GM12878 (cell line): ENCODE measurements around the gene CAB39. TPM values are rescaled to one million over a fixed set of nuclear protein-coding genes. Genes with fewer than 3 reads are reported as not detected.

Source experiments
- ATAC-seq: fragments of 200-7000 bp; cut with Tn5 transposase; 3 replicates; pipeline ENCODE4 v1.9.1; 2020; ENCODE audit warnings: mild to moderate bottlenecking, moderate library complexity
- BruUV-seq: library from RNA; stranded (reverse); fragments of 400-500 nt; replicated peaks from 2 replicates; lab custom pipeline; 2021; lab: Mats Ljungman, UMichigan
- CTCF ChIA-PET: fragments of 300-600 bp; sonication (Branson Sonifier 250); formaldehyde crosslinking; extraction: SDS; loops from one replicate; lab custom pipeline; 2021; ENCODE audit warnings: inconsistent platforms; lab: Yijun Ruan, JAX
- POLR2A ChIA-PET: fragments of 350-600 bp; formaldehyde crosslinking; extraction: SDS; loops from one replicate; lab custom pipeline; 2021; ENCODE audit warnings: inconsistent platforms; lab: Charles Lee
- RAD21 ChIA-PET: fragments of 300-600 bp; sonication (Branson Sonifier 250); formaldehyde crosslinking; loops from one replicate; lab custom pipeline; 2023; ENCODE audit warnings: antibody characterized with exemption; ENCODE audit not compliant: unreplicated experiment; lab: Charles Lee
- SMC1A ChIA-PET: fragments of 300-600 bp; sonication (Branson Sonifier 250); formaldehyde crosslinking; loops from one replicate; lab custom pipeline; 2023; ENCODE audit not compliant: unreplicated experiment, uncharacterized antibody; lab: Charles Lee
- DNase-seq: peaks from one replicate; pipeline ENCODE4 v3.0.0-alpha.2; 2011; ENCODE audit warnings: low read depth, low spot score
- FAIRE-seq: peaks from 3 replicates; lab custom pipeline; 2011; peaks lifted over from hg19 to GRCh38; lab: Jason Lieb, UNC
- H2AFZ ChIP-seq: 2 replicates; pipeline ENCODE4 v1.6.0; 2011; ENCODE audit warnings: low read depth, low read length, control low read depth; ENCODE audit not compliant: control insufficient read depth
- H3K27ac ChIP-seq: 2 replicates; pipeline ENCODE4 v1.5.1; 2011; ENCODE audit warnings: control low read depth; ENCODE audit not compliant: control insufficient read depth, insufficient read depth
- H3K27me3 ChIP-seq, 2 experiments: replicated peaks in 1 of 2; 2 replicates each; pipeline versions ENCODE4 v1.6.0 to v1.6.1; 2011; ENCODE audit warnings: low read length in 1 of 2; ENCODE audit not compliant: control insufficient read depth in 2 of 2, insufficient read depth in 2 of 2
- H3K36me3 ChIP-seq, 2 experiments: 2 replicates each; pipeline ENCODE4 v1.5.1; 2011; ENCODE audit warnings: low read length in 1 of 2; ENCODE audit not compliant: control insufficient read depth in 2 of 2, insufficient read depth in 2 of 2
- H3K4me1 ChIP-seq: 2 replicates; pipeline ENCODE4 v1.6.1; 2011; ENCODE audit warnings: mild to moderate bottlenecking, low read length, moderate library complexity, mixed read lengths; ENCODE audit not compliant: control insufficient read depth, insufficient read depth
- H3K4me2 ChIP-seq: 2 replicates; pipeline ENCODE4 v1.6.0; 2011; ENCODE audit warnings: control low read depth; ENCODE audit not compliant: control insufficient read depth, insufficient read depth
- H3K4me3 ChIP-seq: fragments of 200-600 bp; sonication (generic); 2 replicates; pipeline ENCODE4 v1.5.1; 2016
- H3K79me2 ChIP-seq: 2 replicates; pipeline ENCODE4 v1.6.0; 2011; ENCODE audit warnings: low read length; ENCODE audit not compliant: control insufficient read depth, insufficient read depth
- H3K9ac ChIP-seq: 2 replicates; pipeline ENCODE4 v1.8.0; 2011; ENCODE audit warnings: low read length, control low read depth, mixed read lengths; ENCODE audit not compliant: control insufficient read depth, insufficient read depth
- H3K9me3 ChIP-seq: replicated peaks from 3 replicates; pipeline ENCODE4 v1.5.1; 2011; ENCODE audit warnings: mild to moderate bottlenecking, low read length; ENCODE audit not compliant: control insufficient read depth, insufficient read depth
- H4K20me1 ChIP-seq: 2 replicates; pipeline ENCODE4 v1.6.0; 2011; ENCODE audit not compliant: control insufficient read depth, insufficient read depth
- BACH1 ChIP-seq: fragments of 450-650 bp; IDR thresholded peaks from 2 replicates; pipeline ENCODE4 v1.6.1; 2017; ENCODE audit warnings: mild to moderate bottlenecking, borderline replicate concordance
- CHD1 ChIP-seq: IDR thresholded peaks from 2 replicates; pipeline ENCODE4 v1.6.1; 2012; ENCODE audit warnings: low read depth, low read length, improper control_type of control experiment
- ETV6 ChIP-seq, 2 experiments: fragments of 450-650 bp in 1 of 2; IDR thresholded peaks in 1 of 2; conservative IDR thresholded peaks in 1 of 2; 2 replicates each; pipeline ENCODE4 v1.6.1; 2014; ENCODE audit warnings: antibody characterized with exemption in 1 of 2, borderline replicate concordance in 1 of 2, low read depth in 1 of 2, mild to moderate bottlenecking in 1 of 2, moderate library complexity in 1 of 2
- KLF5 ChIP-seq: fragments of 450-650 bp; IDR thresholded peaks from 2 replicates; pipeline ENCODE4 v1.6.1; 2014; ENCODE audit warnings: mild to moderate bottlenecking; ENCODE audit not compliant: partially characterized antibody
- STAT1 ChIP-seq: fragments of 450-650 bp; conservative IDR thresholded peaks from 2 replicates; pipeline ENCODE4 v1.6.1; 2014; ENCODE audit warnings: antibody characterized with exemption, mild to moderate bottlenecking
- ZBED1 ChIP-seq: IDR thresholded peaks from 2 replicates; pipeline ENCODE4 v1.6.1; 2016; ENCODE audit warnings: borderline replicate concordance
- ZBTB4 ChIP-seq: fragments of 450-650 bp; formaldehyde crosslinking; IDR thresholded peaks from 2 replicates; pipeline ENCODE4 v1.4.0; 2022; ENCODE audit warnings: mild to moderate bottlenecking, moderate library complexity
- WGBS: methylation state at CpG from one replicate; pipeline ENCODE4 v1.1.6; 2016; ENCODE audit warnings: low lambda C conversion rate; ENCODE audit not compliant: insufficient replicate concordance, insufficient coverage; ENCODE audit errors: missing lambda C conversion rate; 5-methylcytosine and 5-hydroxymethylcytosine counted together
- in situ Hi-C: fragments of 300-500 bp; cut with MboI; formaldehyde crosslinking; loops from 9 replicates; pipeline ENCODE4 v1.14.3; 2018; ENCODE audit warnings: mixed read lengths
- intact Hi-C: fragments of 100-400 bp; cut with micrococcal nuclease; formaldehyde crosslinking; loops from one replicate; pipeline ENCODE4 v1.14.2; 2022; ENCODE audit not compliant: unreplicated experiment
- polyA plus RNA-seq, 11 experiments: library from polyadenylated mRNA; depleted of rRNA in 4 of 11; unstranded in 6 of 11; stranded (reverse) in 5 of 11; fragments of >200 nt; fragmentation: Nextera tagmentation in 4 of 11; fragmentation: Illumina TruSeq in 1 of 11; extraction: Ambion mirVana in 4 of 11; extraction: Trizol in 1 of 11; gene quantifications; 1 replicate in 1 of 11; 2 replicates in 10 of 11; pipeline versions ENCODE4 v1.2.1 to v1.2.3, GENCODE V29; 2011 to 2016; ENCODE audit warnings: inconsistent platforms in 2 of 11, missing spikeins in 2 of 11, low read depth in 1 of 11
- total RNA-seq, 4 experiments: library from RNA; depleted of rRNA in 3 of 4; stranded (reverse); fragments of >200 nt in 3 of 4; fragmentation: Illumina TruSeq in 1 of 4; extraction: Trizol in 1 of 4; gene quantifications; 2 replicates each; pipeline versions ENCODE4 v1.2.1 to v1.2.3, GENCODE V29; 2013 to 2021

The CAB39 gene
- total and polyA plus RNA-seq, 10 of the 15 experiments (the other 5 are each of a cell fraction or from before 2014, with no cell fraction given): 13.3 to 129 (median 62.9) TPM

DNA sequence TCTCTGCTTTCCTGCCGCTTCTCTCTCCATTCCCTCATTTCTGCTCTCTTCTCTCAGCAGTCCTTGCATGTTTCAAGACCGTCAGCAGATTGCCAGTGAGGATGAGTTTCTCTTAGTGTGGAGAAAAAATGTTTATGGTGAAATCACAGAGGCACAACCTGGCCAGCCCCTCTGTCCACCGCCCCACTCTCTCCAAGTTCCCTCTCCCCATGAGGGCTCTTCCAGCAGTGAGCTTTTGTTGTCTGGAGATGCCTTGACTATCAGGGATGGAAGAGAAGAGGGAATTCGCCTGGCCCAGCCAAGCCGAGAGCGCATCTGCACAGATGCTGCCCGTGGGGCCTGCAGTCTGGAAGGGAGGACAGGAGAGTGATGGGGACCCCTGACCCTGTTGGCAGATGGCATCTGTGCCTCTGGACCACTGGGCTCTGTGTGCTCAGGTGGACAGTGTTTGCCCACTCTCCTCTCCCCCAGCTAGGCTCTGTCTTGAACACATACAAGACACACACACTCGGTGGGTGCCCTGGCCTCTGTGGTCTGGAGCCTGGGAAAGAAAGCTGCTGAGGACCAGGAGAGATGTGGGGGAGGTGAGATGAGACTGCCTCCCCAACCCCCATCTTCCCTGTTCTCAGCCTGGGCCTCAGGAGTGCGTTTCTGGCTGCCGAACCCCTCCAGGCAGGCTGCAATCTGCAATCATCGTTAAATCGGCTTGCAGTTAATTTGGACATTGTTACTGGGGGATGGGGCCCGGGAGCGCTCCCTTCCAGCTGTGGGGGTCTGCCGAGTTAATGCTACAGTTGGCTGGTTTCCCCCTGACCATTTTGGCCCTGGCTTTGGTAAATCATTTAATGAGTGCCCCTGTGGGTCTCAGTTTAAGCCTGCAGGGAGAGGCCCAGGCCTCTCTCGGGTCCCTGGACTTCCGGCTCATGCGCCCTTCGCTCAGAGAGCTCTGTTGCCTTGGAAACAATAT lies 156.6 kb downstream of the CAB39 start:
- Histone ChIP-seq H3K27ac (no peak overlapping the region), H3K36me3 (no peaks in the 10 kb centered on the region), H3K9ac (no peak overlapping the region), H3K4me2 (no peak overlapping the region), H4K20me1 (no peaks in the 10 kb centered on the region), H2AFZ (no peak overlapping the region), H3K9me3 (no peaks in the 10 kb centered on the region), H3K4me1 (peaks cover 58% of the 10 kb centered on the region), H3K27me3 (no peaks in the 10 kb centered on the region), H3K4me3 (no peak overlapping the region), H3K79me2 (peaks cover 7% of the 10 kb centered on the region)
- POLR2A ChIA-PET: no interaction called here
- TF ChIP-seq CHD1 (no peak), ZBTB4 (CRISPR knock-in tag) (no peak), BACH1 (no peak), STAT1 (no peak), ZBED1 (no peak), KLF5 (no peak), ETV6 (conservative IDR thresholded peaks at IDR 0.05 in 1 of 2, IDR thresholded peaks at IDR 0.05 in 1 of 2; ENCODE audit: borderline replicate concordance in 1 of 2, low read depth in 1 of 2) (no peak)
- in situ Hi-C loops (no loop called here), intact Hi-C loops (no loop called here)
- CTCF ChIA-PET: interaction anchor here (0.8 to 1.0 kb wide), 2 partner anchors 44 to 118 kb away, joined by 3 read pairs; no protein-coding TSS in a partner anchor
- ATAC-seq (no peak), DNase-seq (no peak), FAIRE-seq (no peak)
- 92% methylated on average over 19 of the region's 19 CpGs for WGBS
- SMC1A ChIA-PET: interaction anchor here (1.3 kb wide), 1 partner anchor 9 kb away, joined by 4 read pairs; no protein-coding TSS in a partner anchor
- BruUV-seq: no TSS peak
- RAD21 ChIA-PET: interaction anchor here (1.3 to 1.5 kb wide), 2 partner anchors 20 to 25 kb away, joined by 3 to 4 read pairs; no protein-coding TSS in a partner anchor
